Glomerular endothelial cell (primary cell): ENCODE measurements around the gene POR. TPM values are rescaled to one million over a fixed set of nuclear protein-coding genes. Genes with fewer than 3 reads are reported as not detected.
"Not testable (repeated sequence)": the region's sequence is repeated elsewhere in the genome, so short reads cannot be mapped to it uniquely, and the experiment has no call there.

Source experiments
- DNase-seq: peaks from one replicate; pipeline ENCODE4 v3.0.0-alpha.2; 2011; ENCODE audit warnings: low read depth, low spot score; ENCODE audit errors: extremely low read depth
- total RNA-seq: library from RNA; depleted of rRNA; stranded (reverse); fragments of >200 nt; gene quantifications from 2 replicates; pipeline ENCODE4 v1.2.3, GENCODE V29; 2015

Gene POR
- total RNA-seq, 1 donor from 2014 or later: 73.0 TPM

DNA sequence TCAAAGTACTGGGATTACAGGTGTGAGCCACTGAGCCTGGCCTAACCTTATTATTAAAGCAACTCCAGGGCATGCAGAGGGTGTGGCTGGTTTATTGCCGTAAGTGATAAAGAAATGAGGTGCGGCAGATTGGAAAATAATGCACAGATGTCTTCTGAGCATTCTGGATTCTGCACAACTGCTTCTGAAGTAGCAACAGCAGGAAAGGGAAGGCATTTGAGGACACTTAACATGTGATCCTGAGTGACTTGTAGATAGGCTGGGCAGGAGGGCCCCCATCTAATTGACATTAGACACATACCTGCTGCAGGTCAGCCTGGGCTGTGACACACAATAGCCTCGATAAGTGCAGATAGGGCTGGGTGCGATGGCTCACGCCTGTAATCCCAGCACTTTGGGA lies 30.5 kb upstream of the POR start:
- DNase-seq: no peak

DNA sequence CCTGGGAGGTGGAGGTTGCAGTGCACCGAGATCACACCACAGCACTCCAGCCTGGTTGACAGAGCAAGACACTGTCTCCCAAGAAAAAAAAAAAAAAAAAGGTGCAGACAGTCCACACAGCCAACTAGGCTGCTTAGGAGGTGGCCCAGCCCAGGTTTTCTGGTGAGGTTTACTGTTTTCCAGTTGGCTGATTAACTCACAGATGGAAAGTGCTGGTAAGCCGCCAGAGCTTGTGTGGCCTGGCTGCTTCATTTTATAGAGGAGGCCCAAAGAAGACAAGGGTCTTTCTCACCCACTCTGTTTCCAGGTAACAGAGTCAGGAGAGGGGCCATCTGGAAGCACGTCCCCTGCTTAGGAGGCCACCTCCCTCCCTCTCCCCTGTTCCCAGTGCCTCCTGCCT lies 29.9 kb upstream of the POR start:
- no peak for DNase-seq

DNA sequence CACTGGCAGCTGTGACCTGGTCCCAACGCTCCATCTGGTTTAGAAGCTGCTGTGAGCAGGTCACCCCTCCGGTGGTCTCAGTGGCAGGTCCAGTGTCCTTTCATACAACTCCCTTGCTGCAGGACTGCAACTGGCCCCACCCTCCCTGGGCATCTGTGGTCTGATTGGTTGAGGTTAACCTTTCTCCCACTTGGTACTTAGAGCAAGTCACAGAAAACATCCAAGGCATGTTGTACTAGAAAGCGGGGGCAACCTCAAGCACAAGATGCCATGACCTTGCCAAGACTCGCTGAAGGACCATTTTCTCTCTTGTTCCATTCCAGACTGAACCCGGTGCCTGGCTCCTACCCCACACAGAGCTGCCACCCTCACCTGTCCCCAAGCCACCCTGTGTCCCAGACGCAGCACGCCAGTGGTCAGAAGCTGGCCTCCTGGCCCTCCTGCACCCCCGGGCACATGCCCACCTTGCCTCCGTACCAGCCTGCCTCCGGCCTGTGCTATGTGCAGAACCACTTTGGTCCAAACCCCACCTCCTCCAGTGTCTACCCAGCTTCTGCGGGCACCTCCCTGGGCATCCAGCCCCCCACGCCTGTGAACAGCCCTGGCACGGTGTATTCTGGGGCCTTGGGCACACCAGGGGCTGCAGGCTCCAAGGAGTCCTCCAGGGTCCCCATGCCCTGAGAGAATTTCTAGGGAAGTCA lies 27.1 kb upstream of the POR start:
- no peak for DNase-seq

DNA sequence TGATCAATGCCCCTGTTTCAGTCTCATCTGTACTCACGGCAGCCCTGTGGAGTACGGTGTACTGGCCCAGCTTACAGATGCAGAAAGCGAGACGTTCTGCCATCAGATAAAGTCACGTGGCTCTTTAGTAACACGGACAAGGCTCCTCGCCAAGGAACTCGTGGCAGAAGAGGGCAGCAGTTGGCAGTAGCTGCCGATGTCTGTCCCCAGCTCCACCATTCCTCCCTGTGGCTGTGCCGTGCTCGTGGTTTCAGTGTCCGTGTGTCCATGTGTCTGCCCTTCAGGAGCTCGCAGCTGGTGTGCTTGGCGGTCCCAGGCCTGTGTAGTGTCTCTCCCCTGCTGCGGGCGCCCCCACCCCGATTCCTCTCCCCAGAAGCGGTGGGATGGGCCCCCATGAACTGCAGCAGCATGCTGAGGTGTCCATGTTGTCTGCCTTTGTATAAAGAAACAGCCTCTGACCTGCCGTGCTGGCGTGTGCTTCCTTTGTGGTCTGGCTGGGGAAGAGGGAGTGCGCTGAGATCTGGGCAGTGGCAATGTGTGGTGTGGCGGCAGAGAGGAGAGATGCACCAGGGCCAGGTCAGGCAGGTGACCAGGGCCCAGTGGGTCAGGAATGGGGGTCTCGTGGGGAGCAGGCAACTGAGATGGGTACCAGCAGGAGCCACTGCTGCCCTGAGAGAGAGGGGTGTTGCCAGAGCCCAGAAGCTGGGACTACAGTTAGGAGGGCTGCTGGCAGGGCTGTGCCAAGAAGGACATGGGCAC lies 26.3 kb upstream of the POR start:
- DNase-seq: no peak

DNA sequence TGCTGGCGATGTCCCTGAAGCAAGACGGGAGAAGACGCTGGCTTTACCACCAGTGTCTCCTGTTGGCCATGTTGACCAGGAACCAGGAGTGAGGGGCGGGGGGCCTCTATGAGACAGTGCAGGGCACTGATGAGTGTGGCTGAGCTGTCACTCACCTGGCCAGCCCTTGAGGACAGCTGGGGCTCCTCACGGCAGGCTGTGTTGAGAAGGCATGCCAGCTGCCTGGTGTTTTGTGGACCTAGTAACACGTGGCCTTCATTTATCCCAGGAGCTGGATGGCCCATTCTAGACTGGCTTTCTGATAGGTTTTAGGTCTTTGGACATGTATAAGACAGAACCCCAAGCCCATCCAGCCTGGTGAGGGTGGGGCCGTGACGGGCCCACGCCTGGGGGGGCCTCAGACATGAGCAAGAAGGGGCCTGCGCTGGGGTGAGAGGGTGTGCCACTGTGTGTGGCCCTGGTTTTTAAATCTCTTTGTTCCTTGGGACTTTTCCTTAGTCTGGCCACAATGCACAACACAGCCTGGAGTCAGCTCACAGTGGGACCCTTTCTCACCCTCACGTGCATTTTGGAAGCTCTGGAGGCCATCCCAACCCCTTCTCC lies 25.6 kb upstream of the POR start:
- no peak for DNase-seq

DNA sequence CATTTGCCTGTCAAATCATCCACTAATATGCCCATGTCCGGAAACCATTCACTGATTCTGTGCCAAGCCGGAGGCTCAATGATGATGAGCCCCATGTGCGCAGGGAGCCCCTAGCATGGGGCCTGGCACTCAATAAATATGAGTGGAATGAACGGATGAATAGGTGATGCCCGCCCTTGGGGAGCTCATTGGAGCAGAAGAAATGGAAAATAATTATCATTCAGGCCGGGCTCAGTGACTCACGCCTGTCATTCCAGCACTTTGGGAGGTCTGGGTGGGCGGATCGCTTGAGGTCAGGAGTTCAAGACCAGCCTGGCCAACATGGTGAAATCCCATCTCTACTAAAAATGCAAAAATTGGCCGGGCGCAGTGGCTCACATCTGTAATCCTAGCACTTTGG lies 25.1 kb upstream of the POR start:
- DNase-seq: no peak

DNA sequence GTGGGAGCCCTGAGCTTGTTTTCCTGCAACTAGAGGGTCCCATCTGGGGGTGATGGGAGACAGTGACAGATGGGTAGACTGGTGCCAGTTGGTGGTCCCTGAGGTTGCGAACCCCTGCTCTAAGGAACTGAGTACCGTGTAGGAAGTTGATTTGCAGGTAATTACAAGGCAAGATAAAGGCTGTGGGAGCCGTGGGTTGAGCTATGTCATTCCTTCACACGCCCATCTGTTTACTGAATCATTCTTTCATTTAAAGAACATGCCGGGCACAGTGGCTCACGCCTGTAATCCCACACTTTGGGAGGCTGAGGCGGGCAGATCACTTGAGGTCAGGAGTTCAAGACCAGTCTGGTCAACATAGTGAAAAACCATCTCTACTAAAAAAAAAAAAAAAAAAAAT lies 23.7 kb upstream of the POR start:
- DNase-seq: not testable (repeated sequence)

DNA sequence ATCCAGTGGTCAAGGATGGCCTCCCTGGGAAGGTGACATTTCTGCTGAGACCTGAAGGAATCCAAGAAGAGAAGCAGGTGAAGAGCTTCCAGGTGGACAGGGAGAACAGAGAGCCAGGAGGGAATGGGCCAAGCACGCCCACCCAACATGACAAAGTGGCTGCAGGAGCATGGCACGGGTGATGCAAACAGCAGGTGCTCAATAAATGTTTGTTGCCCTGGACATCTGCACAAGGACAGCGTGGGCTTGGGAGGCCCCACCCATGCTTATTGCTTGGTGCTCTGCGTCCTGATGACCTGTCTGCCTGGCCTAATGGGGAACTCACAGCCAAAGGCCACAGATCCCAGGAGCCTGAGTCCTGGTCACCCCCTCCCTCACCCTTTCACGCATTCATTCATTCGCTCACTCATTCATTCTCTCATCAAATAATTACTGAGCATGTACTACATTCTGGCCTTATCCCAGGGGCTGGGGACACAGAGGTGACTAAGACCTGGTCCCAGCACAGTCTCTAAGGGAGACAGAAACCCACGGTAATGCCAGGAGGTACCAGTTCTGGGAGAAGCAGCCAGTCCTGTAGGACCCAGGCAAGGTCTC lies 23.0 kb upstream of the POR start:
- no peak for DNase-seq

DNA sequence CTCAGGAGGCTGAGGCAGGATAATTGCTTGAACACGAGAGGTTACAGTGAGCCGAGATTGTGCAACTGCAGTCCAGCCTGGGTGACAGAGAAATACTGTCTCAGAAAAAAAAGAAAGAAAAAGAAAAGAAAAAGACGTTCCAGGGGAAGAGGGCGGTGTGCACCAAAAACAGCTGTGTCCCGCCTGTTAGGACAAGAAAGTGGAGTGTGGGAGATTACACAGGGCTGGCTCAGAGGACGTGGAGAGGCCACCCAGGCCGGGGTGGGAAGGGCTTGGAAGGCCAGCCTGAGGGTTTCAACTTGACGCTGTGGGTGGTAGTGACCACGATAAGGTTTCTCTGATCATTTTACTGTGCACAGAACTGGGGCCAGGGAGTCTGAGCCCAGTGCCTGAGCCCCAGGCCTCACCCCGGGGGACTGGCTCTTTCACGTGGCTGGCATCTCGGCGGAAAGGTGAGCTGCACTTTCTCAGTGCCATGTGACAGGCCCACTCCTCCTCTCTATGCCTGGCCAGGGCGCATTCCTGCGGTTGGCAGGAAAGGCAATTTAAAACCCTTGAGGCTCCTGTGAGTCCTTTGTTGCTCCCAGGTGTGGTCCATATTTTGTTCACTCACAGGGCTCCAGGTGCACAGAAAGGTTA lies 22.2 kb upstream of the POR start:
- no peak for DNase-seq

DNA sequence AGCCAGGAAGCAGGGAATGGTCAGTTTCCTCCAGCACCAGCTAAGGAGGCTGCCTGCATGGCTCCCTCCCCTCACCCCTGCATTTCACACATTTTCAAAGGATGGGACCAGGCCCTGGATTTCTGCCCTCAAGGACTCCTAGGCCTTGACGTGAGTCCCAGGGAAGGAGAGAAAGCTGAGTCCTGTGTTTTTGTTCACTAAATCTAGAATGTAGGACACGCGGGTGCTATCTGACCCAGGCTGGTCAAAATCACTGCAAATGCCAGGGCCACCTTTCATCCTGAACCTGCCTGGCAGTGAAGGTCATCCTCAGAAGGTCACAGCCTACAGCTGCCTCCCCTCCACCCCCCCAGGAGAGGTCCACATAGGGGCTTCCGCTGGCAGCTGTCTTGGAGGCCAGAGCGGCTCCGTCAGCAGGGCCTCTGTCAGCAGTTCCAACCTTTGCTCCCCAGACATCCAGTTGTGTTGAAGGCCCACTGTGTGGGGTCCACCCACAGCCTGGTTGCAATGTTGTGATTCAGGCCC lies 18.1 kb upstream of the POR start:
- no peak for DNase-seq

DNA sequence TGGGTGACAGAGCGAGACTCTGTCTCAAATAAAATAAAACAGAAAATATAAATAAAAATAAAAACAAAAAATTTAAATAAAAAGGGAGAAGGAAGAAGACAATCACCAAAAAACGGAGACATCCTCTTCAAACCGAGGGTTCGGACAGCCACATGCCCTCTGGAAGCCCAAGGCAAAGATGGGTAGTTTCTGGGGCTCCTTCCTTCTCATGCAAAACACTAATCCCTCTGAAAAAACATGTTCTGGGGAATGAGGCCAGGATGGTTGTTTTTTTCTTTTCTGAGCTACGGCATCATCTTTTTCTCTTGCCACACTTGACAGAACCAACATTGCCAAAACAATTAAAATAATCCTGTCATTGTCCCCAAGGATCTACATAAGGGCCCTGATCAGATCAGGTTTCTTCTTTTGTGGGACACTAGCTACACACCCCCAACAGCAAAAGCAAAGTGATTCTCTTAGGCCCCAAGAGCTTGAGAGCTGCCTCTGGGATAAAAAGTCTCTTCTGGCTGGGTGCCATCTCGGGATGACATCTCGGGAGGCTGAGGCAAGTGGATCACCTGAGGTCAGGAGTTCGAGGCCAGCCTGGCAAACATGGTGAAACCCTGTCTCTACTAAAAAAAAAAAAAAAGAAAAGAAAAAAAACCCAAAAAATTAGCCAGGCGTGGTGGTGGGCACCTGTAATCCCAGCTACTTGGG lies 14.2 kb upstream of the POR start:
- DNase-seq: no peak

DNA sequence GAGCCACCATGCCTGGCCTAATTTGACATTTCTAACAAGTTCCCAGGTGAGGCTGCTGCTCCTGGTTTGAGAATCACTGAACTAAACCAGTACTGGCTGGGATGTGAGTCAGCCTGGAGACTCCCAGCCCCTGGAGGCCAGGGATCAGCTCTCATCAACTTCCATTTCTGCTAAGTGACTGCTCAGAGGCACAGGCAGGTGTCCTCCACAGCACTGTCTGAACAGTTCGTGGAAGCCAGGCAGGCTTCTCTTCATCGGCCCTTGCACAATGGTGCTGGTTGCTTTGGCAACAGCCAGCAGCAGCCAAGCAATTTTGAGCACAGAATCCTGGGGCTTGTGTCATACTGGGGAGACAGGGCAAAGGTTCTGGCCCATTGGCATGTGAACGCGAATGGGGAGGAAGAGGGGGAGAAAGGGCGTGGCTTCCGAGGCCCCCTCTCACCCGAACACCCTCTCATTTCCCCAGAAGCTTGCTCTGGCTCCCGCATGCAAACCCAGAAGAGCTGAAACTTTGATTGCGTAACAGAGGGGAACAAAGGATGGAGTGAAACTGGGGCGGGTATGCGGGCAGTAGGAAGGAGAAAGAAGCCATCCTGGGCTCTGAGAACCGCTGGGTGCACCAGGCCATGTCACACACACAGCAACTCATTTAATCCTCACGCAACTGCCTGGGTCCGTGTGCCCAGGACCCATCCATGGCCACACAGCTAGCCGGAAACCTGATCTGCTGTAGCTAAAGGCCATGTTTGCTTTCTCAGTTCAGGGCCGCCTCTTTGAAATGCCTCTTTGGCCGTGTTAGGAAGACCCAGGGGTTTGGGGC lies 9.0 kb upstream of the POR start:
- DNase-seq: no peak

DNA sequence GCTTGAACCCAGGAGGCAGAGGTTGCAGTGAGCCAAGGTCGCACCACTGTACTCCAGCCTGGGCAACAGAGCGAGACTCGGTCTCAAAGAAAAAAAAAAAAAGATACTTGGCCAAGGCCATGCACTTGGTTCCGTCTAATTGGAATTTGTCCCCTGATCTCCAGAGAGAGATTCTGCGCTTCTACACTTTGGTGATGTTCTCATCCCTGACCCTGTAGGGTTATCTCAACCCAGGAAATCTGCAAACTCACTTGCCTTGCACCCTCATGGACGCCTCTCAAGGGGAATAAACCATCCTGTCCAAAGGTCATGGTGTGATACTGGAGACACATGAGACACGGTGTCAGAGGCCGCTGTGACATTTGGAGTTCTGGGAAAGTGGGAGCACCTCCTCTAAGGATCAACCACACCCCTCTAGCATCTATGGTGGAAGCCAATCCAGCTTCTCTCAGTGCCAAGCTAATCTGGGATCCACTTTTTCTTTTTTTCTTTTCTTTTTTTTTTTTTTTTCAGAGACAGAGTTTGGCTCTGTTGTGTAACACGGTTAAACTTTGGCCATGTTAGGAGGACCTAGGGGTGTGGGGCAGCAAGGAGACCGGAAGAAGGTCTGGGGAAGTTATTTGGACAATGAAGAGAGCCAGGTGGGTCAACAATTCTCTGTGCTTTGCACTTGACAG lies 7.8 kb upstream of the POR start:
- DNase-seq: no peak

DNA sequence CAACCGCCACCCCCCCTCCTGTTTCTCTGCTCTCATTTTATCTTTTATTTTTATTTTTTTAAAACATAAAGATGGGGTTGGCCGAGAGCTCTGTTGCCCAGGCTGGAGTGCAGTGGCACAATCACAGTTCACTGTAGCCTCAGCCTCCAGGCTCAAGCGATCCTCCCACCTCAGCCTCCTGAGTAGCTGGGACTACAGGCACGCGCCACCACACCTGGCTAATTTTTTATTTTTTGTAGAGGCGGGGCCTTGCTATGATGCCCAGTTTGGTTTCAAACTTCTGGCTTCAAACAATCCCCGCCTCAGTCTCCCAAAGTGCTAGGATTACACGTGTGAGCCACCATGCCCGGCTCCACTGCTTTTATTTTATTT lies 7.3 kb upstream of the POR start:
- not testable (repeated sequence) for DNase-seq

DNA sequence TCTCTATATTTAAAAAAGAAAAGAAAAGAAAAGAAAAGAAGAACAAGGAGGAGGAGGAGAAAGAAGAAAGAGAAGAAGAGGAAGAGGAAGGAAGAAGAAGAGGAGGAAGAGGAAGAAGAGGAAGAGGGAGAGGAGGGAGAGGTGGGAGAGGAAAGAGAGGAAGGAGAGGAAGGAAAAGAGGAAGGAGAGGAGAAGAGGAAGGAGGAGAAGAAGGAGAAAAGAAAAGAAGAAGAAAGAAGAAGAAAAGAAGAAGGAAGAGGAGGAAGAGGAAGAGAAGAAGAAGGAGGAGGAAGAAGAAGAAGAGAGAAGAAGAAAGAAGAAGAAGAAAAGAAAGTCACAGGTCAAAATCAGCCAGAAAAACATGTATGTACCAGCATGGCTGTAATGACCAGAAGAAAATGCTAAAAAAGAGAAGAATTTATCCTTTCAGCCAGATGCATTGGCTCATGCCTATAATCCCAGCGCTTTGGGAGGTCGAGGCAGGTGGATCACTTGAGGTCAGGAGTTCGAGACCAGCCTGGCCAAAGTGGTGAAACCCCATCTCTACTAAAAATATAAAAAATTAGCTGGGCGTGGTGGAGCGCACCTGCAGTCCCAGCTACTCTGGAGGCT lies 5.3 kb upstream of the POR start:
- no peak for DNase-seq

DNA sequence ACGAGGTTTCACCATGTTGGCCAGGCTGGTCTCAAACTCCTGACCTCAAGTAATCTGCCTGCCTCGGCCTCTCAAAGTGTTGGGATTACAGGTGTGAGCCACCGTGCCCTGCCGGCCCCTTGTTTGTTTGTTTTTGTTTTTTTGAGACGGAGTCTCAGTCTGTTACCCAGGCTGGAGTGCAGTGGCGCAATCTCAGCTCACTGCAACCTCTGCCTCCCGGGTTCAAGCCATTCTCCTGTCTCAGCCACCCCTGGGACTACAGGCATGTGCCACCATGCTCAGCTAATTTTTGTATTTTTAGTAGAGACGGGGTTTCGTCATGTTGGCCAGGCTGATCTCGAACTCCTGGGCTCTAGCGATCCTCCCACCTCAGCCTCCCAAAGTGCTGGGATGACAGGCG lies 3.8 kb upstream of the POR start:
- not testable (repeated sequence) for DNase-seq

DNA sequence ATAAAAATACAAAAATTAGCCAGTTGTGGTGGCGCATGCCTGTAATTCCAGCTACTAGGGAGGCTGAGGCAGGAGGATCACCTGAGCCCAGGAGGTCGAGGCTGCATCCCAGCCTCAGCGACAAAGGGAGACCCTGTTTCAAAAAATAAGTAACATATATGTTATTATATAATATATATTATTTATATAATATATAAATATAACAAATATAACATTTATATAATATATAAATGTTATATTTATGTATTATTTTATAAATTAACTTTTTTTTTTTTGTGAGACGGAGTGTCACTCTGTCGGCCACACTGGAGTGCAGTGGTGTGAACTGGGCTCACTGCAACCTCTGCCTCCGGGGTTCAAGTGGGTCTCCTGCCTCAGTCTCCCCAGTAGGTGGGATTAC lies 1.5 kb upstream of the POR start:
- DNase-seq: no peak

DNA sequence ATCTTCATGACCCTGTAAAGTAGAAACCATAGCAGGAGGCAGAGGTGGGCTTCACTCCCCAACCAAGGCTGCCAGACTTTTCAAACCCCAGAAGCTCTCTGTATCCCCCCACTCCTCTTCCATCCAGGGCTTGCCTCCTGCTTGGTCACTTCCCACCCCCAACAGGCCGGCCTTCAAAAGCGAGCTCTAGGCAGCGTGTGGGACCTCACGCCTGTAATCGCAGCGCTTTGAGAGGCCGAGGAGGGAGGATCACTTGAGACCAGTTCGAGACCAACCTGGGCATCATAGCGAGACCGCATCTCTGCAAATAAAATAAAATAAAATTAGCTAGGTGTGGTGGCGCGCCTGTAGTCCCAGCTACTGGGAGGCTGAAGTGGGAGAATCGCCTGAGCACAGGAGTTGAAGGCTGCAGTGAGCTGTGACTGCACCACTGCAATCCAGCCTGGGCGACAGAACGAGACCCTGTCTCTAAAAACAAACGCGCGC lies 743 bp upstream of the POR start:
- DNase-seq: no peak
